Stomach smooth muscle (tissue), 2 donors: ENCODE data around the gene TYW1.
"Not testable (repeated sequence)": the region's sequence is repeated elsewhere in the genome, so short reads cannot be mapped to it uniquely, and the experiment has no call there.

ENCODE experiments used
- H3K27ac ChIP-seq: one replicate; pipeline ENCODE4 v1.7.0; 2013; ENCODE audit warnings: mild to moderate bottlenecking, low read length, inconsistent platforms
- H3K27me3 ChIP-seq, 2 donors: one replicate each; pipeline ENCODE4 v1.7.0; 2013; ENCODE audit warnings: low read length in 2 of 2; ENCODE audit not compliant: insufficient read depth in 2 of 2, control insufficient read depth in 1 of 2
- H3K36me3 ChIP-seq, 2 donors: one replicate each; pipeline ENCODE4 v1.7.0; 2013; ENCODE audit warnings: low read length in 2 of 2; ENCODE audit not compliant: control insufficient read depth in 2 of 2, insufficient read depth in 2 of 2
- H3K4me1 ChIP-seq: one replicate; pipeline ENCODE4 v1.7.0; 2013; ENCODE audit warnings: low read length; ENCODE audit not compliant: control insufficient read depth, insufficient read depth
- H3K4me3 ChIP-seq, 2 donors: one replicate each; pipeline ENCODE4 v1.7.0; 2013; ENCODE audit warnings: low read length in 2 of 2
- H3K9ac ChIP-seq, 2 donors: one replicate each; pipeline ENCODE4 v1.7.0; 2013; ENCODE audit warnings: low read length in 2 of 2, mild to moderate bottlenecking in 1 of 2
- H3K9me3 ChIP-seq, 2 donors: one replicate each; pipeline ENCODE4 v1.7.0; 2013; ENCODE audit warnings: low read length in 2 of 2; ENCODE audit not compliant: control insufficient read depth in 2 of 2
- donor health status: healthy.
- donor health status: Pancreatic carcinoma.

TYW1 gene

DNA sequence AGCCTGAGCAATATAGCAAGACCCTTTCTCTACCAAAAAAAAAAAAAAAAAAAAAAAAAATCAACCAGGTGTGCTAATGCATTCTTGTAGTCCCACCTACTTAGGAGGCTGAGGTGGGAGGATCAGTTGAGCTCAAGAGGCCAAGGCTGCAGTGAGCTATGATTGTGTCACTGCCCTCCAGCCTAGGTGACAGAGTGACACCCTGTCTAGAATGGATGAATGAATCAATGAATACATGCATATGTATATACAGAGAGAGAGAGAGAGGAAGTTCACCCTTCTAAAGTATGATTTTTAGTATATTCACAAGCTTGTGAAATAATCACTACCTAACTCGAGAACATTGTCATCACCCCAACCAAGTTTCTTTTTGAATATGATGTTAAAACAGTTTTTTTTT is 138.3 kb downstream of the TYW1 start:
- not testable (repeated sequence) for H3K9me3 ChIP-seq, H3K27me3 ChIP-seq, H3K4me3 ChIP-seq, H3K36me3 ChIP-seq, H3K27ac ChIP-seq, H3K9ac ChIP-seq, H3K4me1 ChIP-seq

DNA sequence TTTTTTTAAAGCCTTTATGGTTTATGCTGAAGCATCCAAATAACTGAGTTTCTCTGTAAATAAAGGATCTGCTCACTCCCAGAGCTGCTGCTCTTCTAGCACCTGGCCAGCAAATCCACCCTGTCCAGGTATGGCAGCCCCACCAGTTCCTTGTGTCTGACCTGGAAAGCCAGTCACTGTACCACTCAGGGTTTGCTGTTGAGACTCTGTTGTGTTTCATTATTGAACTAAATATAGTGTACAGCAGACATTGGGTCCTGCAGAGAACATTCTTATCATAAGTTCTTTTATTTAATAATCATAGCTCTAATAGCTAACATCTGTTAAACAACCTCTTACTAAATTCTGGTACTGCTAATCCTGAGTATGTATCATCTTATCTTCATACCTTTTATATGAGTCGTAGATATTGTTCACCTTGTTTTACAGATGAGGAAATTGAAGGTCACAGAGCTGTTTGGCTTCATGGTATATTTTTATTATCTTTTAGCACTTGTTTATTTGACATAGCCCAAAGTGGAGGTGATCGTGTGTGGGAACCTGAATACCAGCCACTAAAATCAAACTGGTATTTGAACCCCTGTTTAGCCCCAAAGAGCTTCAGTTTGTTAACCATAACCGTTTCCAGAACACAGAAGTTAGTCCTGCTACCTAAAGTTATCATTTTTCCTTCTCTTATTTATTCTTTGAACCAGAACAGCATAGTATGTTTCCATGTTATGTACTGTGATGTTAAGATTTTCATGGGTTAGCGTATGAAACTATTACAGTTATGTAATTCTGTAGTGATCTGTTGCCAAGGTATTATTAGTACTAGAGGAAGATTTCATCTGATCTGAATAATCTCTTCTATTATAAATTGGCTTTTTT is 139.2 kb downstream of the TYW1 start:
- not testable (repeated sequence) for H3K9ac ChIP-seq, H3K4me1 ChIP-seq, H3K27ac ChIP-seq, H3K9me3 ChIP-seq, H3K36me3 ChIP-seq, H3K4me3 ChIP-seq, H3K27me3 ChIP-seq

DNA sequence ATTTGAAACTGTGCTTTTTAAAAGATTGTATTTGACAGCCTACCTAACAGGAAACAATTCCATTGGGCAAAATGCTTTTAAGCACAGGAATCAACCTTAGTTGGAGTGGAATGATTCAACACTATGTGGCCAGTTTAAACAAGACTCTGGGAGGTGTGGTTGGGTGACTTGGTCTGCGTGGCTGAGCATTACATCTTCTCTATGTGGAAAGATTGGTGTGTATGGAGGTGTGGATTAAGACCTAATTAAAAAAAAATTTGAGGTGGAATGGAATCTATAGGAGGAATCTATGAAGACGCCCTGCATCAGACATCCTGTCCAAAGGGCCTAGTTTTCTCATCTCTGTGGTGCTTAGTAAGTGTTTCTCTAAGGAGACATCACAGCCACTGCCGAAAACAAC is 140.9 kb downstream of the TYW1 start:
- H3K27me3 ChIP-seq, H3K36me3 ChIP-seq: not testable (repeated sequence)

DNA sequence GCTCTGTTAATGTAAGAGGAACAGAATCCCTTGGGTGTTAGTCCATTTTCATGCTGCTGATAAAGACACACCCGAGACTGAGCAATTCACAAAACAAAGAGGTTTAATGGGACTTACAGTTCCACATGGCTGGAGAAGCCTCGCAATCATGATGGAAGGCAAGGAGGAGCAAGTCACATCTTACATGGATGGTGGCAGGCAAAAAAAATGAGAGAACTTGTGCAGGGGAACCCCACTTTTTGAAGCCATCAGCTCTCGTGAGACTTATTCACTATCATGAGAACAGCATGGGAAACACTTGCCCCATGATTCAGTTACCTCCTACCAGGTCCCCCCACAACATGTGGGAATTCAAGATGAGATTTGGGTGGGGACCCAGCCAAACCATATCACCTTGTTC is 143.2 kb downstream of the TYW1 start:
- not testable (repeated sequence) for H3K9ac ChIP-seq, H3K4me3 ChIP-seq, H3K36me3 ChIP-seq, H3K4me1 ChIP-seq, H3K27me3 ChIP-seq, H3K9me3 ChIP-seq, H3K27ac ChIP-seq

More for the DNA sequence above, 140.9 kb downstream of the TYW1 start:
- H3K9me3 ChIP-seq, H3K4me3 ChIP-seq, H3K4me1 ChIP-seq, H3K27ac ChIP-seq, H3K9ac ChIP-seq: not testable (repeated sequence)

DNA sequence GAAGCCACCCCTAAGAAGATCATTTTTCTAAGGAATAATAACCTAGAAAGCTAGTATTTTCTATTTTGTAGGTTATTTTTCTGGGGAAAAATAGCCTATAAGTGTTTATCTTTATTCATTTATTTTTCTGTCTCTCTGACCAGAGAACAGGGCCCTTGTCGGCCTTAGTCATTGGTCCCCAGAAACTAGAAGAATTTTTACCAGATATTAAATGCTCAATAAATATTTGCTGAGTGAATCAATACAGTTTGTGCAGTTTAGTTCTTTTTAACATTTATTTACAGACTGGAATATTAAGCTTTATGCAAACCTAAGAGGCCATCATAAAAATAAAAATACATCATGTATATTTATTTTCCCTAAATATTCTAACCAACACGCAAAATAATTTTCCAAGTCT is 144.4 kb downstream of the TYW1 start:
- not testable (repeated sequence) for H3K9me3 ChIP-seq, H3K27me3 ChIP-seq, H3K4me3 ChIP-seq, H3K27ac ChIP-seq, H3K4me1 ChIP-seq, H3K36me3 ChIP-seq, H3K9ac ChIP-seq

GRCh38 chr7:67143091-67143786 is 146.6 kb downstream of the TYW1 start:
- not testable (repeated sequence) for H3K27me3 ChIP-seq, H3K36me3 ChIP-seq, H3K4me1 ChIP-seq, H3K27ac ChIP-seq, H3K9me3 ChIP-seq, H3K4me3 ChIP-seq, H3K9ac ChIP-seq

DNA sequence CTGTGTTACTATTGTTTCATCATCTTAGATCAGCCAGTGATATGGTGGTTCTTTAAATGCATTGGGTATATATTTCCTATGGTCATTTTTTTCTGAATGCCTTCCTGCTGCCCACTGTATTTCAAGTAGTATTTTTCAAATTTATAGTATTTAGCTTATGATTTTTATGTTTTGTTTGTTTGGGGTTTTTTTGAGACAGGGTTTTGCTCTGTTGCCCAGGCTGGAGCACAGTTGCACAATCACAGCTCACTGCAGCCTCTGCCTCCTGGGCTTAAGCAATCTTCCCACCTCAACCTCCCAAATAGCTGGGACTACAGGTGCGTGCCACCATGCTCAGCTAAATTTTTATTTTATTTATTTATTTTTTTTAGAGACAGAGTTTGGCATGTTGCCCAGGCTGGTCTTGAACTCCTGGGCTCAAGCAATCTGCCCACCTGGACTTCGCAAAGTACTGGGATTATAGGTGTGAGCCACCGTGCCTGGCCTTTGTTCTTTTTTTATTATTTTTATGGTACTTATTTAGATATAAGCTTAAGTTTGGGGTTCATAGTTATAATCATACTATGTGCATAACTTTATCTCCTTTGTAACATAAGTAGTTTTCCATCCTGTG is 149.1 kb downstream of the TYW1 start:
- not testable (repeated sequence) for H3K27me3 ChIP-seq, H3K4me1 ChIP-seq, H3K9ac ChIP-seq, H3K4me3 ChIP-seq, H3K36me3 ChIP-seq, H3K9me3 ChIP-seq, H3K27ac ChIP-seq

DNA sequence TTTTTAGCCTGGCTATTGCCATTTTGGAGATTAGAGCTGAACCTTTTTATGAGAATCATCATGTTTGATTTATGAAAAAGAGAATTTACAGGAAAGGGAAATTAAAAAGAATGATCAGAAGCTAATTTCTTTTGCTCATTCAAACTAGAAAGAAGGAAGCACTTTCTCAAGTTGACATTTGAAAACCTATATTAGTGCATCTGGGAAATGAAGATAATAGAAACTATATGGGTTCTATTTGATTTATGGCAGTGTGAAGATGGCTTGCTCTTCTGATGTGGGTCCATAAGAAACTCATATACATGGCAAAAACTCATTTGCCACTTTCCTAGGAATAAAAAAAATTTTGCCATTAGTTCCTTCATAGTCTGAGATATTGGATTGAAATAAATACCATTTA is 152.5 kb downstream of the TYW1 start:
- not testable (repeated sequence) for H3K27me3 ChIP-seq, H3K4me1 ChIP-seq, H3K9me3 ChIP-seq, H3K36me3 ChIP-seq, H3K4me3 ChIP-seq, H3K9ac ChIP-seq, H3K27ac ChIP-seq

DNA sequence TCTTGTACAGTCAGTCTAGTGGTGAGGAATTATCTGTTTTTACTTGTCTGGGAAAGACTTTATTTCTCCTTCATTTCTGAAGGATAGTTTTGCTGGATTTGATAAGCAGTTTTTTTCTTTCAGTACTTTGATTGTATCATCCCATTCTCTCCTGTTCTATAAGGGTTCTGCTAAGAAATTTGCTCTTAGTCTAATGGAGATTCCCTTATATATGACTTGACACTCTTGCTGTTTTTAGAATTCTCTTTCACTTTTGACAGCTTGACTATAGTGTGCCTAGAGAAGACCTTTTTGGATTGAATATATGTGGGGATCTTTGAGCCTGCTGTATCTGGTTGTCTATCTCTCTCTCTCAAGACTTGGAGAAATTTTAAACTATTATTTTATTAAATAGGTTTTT is 157.7 kb downstream of the TYW1 start:
- H3K36me3 ChIP-seq, H3K4me3 ChIP-seq, H3K27me3 ChIP-seq: not testable (repeated sequence)

DNA sequence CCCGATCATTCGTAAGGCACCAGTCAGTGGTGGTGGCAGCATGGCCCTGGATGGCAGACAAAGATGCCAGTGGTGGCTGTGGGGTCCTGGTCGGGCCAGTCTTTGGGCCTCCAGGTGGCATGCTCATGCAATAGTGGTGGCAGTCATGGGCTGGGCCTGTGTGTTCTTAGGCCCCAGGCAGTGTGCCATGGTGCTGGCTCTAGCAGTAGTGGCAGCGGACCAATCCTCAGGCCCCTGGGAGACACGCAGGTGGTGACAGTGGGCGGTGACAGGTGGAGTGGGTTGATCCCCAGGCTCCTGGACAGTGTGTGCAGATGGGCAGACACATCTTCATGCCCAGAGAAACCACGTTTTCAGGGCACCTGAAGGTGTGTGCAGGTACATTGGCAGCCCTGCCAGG is 159.4 kb downstream of the TYW1 start:
- H3K27me3 ChIP-seq, H3K9ac ChIP-seq, H3K27ac ChIP-seq, H3K9me3 ChIP-seq, H3K4me3 ChIP-seq, H3K4me1 ChIP-seq, H3K36me3 ChIP-seq: not testable (repeated sequence)

More for the DNA sequence above, 157.7 kb downstream of the TYW1 start:
- not testable (repeated sequence) for H3K9ac ChIP-seq, H3K9me3 ChIP-seq, H3K4me1 ChIP-seq, H3K27ac ChIP-seq

GRCh38 chr7:67163285-67163684 is 166.7 kb downstream of the TYW1 start:
- H3K4me3 ChIP-seq, H3K4me1 ChIP-seq, H3K27ac ChIP-seq, H3K9me3 ChIP-seq, H3K36me3 ChIP-seq, H3K9ac ChIP-seq, H3K27me3 ChIP-seq: not testable (repeated sequence)
